Heart right ventricle (tissue), 16 donors: ENCODE data around the gene HSPG2. TPM values are rescaled to one million over a fixed set of nuclear protein-coding genes. Genes with fewer than 3 reads are reported as not detected.
A peak's percentile ranks its signal among the peaks of the same experiment; 100 is the strongest.

Source experiments
- ATAC-seq, 8 donors: fragments of 200-7000 bp; cut with Tn5 transposase; one replicate each; pipeline ENCODE4 v1.9.1; 2020; ENCODE audit warnings: mild to moderate bottlenecking in 8 of 8, moderate library complexity in 8 of 8, moderate number of reproducible peaks in 1 of 8
- DNase-seq, 2 donors: peaks; one replicate each; pipeline ENCODE4 v3.0.0-alpha.2; 2020
- H3K27ac ChIP-seq, 10 donors: fragments of 200-600 bp; sonication (generic) in 2 of 10; one replicate each; pipeline versions ENCODE4 v1.5.0 to v1.8.0; 2020 to 2022; ENCODE audit warnings: mild to moderate bottlenecking in 3 of 10
- H3K27me3 ChIP-seq, 7 donors: fragments of 200-600 bp; one replicate each; pipeline ENCODE4 v1.8.0; 2021 to 2022; ENCODE audit warnings: mild to moderate bottlenecking in 2 of 7
- H3K36me3 ChIP-seq, 9 donors: fragments of 200-600 bp; sonication (generic) in 1 of 9; one replicate each; pipeline versions ENCODE4 v1.5.0 to v1.8.0; 2020 to 2022; ENCODE audit warnings: mild to moderate bottlenecking in 2 of 9
- H3K4me1 ChIP-seq, 9 donors: fragments of 200-600 bp; sonication (generic) in 1 of 9; one replicate each; pipeline versions ENCODE4 v1.5.0 to v1.8.0; 2020 to 2022; ENCODE audit warnings: mild to moderate bottlenecking in 4 of 9
- H3K4me3 ChIP-seq, 10 donors: fragments of 200-600 bp; sonication (generic) in 2 of 10; one replicate each; pipeline versions ENCODE4 v1.5.0 to v1.8.0; 2020 to 2022; ENCODE audit warnings: mild to moderate bottlenecking in 7 of 10, moderate library complexity in 2 of 10
- H3K9me3 ChIP-seq, 11 donors: fragments of 200-600 bp in 10 of 11; sonication (generic) in 2 of 11; one replicate each; pipeline versions ENCODE4 v1.5.0 to v1.8.0; 2013 to 2022; ENCODE audit warnings: mild to moderate bottlenecking in 2 of 11, control low read depth in 1 of 11, moderate library complexity in 1 of 11
- CTCF ChIP-seq, 9 donors: fragments of 200-600 bp; sonication (generic) in 2 of 9; IDR thresholded peaks; one replicate each; pipeline versions ENCODE4 v1.5.0 to v1.8.0; 2021 to 2022; ENCODE audit warnings: antibody characterized with exemption in 9 of 9, mild to moderate bottlenecking in 5 of 9, moderate library complexity in 1 of 9
- WGBS, 2 donors: extraction: QIAGEN DNeasy Blood & Tissue Kit; methylation state at CpG; one replicate each; pipeline ENCODE4 v1.1.7; 2013; ENCODE audit warnings: inconsistent platforms in 1 of 2; 5-methylcytosine and 5-hydroxymethylcytosine counted together
- intact Hi-C, 10 donors: fragments of 100-400 bp; cut with DNase I; formaldehyde crosslinking; loops; one replicate each; pipeline versions ENCODE4 v1.11.1 to v1.14.2; 2022
- polyA plus RNA-seq, 2 donors: library from polyadenylated mRNA; stranded (reverse); fragments of 200-250 nt; gene quantifications; one replicate each; pipeline ENCODE4 v1.2.3, GENCODE V29; 2013
- total RNA-seq, 10 donors: library from RNA; stranded (reverse); fragmentation: NEBNext Ultra II Directional in 3 of 10; extraction: Animal tissue kit (Norgen Biotek cat#: 25700) in 3 of 10; gene quantifications; one replicate each; pipeline versions ENCODE4 v1.2.1 to v1.2.4, GENCODE V29; 2021 to 2023
- donor health status: Arrhythmogenic right ventricular cardiomyopathy.
- donor health status: ischemic (EF 13 %, LVEDD 7.1; RV severe dilation, severe dysfunction).
- donor health status: healthy with polysubstance abuse.
- donor health status: DM: no; HTN: yes; CAD: no.
- donor health status: DM: no; HTN: no; CAD: no.
- donor health status: ischemic (EF 25% LVEDD 6.9; RV normal size, moderate dysfunction).
- donor health status: ischemic (EF 25% LVEDD 5.7; RV mildly dilated, moderate dysfunction).
- donor health status: healthy.
- donor health status: DM: yes; HTN: yes; CAD: no.
- donor health status: Ischemic cardiomyopathy.
- donor health status: ischemic (EF 35%, LVEDD 5.7; RV mildly dilated, moderate dysfunction).
- donor health status: nonischemic (EF 11% LVEDD 7.7; RV severe dilation, severe dysfunction).
- donor health status: DM: yes; HTN: yes; CAD: no.
- donor health status: PGD.
- donor health status: ischemic (EF 29% LVEDD 5.4; RV normal size, mild dysfunction).
- donor health status: nonischemic (EF 23%, LVEDD 6.1; RV moderate dilation, normal function).

The HSPG2 gene
- total and polyA plus RNA-seq, 12 donors: 221 to 508 (median 310) TPM

DNA sequence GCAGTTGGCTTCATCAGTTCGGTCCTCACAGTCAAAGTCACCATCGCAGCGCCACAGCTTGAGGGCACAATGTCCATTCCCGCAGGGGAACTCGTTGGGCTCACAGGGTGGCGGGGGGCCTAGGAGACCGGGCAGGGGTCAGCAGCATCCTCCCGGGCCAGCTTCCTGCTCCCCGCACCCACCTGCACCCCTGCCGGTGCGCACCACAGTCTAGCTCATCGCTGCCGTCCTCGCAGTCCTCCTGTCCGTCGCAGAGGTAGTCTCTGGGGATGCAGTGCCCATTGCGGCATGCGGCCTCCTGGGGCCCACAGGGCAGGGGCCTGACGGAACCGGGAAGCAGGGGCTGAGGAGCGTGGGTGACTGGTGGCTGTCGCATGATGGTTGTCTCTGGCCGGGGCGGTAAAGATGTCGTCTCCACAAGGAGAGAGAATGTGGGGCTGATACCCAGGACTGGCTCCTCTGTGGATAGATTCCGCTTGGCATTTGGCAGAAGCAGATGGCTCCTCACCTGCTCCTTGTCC, 49.8 kb downstream of the HSPG2 start:
- no peaks in the 10 kb centered on the region for H3K27me3 ChIP-seq
- no peak for TF ChIP-seq CTCF (IDR thresholded peaks at IDR 0.05)
- DNase-seq: no peak
- peaks cover 3 to 100% (median 88%) of the 10 kb centered on the region in 9 donors for H3K36me3 ChIP-seq
- no peak overlapping the region for H3K4me3 ChIP-seq
- ATAC-seq: no peak
- intact Hi-C loops: no loop called here
- peaks cover 0 to 11% (median 0%) of the 10 kb centered on the region in 9 donors for H3K4me1 ChIP-seq
- whole genome bisulfite sequencing, 2 donors: 88 to 90% methylated on average over 26 of the region's 26 CpGs
- no peaks in the 10 kb centered on the region for H3K9me3 ChIP-seq
- no peak overlapping the region for H3K27ac ChIP-seq

DNA sequence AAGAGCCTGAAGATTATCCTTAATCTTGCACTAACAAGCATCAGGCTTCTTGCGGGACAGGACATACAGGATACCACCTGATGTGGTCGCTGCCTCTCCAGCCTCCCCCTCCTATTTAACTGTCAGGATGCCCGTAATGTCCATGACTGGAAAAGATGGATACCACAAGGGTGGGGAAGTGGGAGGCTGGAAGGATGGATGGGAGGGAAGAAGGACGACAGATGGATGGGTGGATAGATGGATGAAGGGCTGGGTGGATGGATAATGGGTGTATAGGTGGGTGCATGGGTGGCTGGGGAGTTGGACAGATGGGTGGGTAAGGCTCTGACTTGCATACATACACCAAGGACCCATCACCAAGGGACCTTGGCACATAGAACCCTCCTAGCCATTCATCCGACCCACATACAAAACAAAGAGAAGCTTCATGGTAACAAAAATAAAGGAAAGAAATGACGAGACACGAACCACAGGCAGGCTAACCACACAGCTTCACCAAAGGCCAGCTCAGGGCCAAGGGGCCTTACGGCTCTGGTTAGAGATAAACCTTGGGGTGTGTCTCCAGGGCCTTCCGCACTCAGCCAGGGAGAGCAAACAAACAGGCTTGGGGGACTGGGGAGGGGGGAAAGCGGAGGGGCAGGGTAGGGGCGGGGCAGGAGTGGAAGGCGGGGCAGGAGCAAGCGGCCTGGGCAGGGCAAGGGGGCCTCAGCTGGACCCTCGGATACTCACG, 50.5 kb downstream of the HSPG2 start:
- Histone ChIP-seq H3K4me3 (no peak overlapping the region), H3K4me1 (peaks cover 0 to 11% (median 0%) of the 10 kb centered on the region in 9 donors), H3K27me3 (no peaks in the 10 kb centered on the region), H3K9me3 (no peaks in the 10 kb centered on the region), H3K36me3 (peaks cover 3 to 100% (median 87%) of the 10 kb centered on the region in 9 donors), H3K27ac (no peak overlapping the region)
- no peak for TF ChIP-seq CTCF (IDR thresholded peaks at IDR 0.05)
- DNase-seq: no peak
- intact Hi-C loops: no loop called here
- no peak for ATAC-seq
- 84 to 89% methylated on average over 15 of the region's 15 CpGs for WGBS, 2 donors

DNA sequence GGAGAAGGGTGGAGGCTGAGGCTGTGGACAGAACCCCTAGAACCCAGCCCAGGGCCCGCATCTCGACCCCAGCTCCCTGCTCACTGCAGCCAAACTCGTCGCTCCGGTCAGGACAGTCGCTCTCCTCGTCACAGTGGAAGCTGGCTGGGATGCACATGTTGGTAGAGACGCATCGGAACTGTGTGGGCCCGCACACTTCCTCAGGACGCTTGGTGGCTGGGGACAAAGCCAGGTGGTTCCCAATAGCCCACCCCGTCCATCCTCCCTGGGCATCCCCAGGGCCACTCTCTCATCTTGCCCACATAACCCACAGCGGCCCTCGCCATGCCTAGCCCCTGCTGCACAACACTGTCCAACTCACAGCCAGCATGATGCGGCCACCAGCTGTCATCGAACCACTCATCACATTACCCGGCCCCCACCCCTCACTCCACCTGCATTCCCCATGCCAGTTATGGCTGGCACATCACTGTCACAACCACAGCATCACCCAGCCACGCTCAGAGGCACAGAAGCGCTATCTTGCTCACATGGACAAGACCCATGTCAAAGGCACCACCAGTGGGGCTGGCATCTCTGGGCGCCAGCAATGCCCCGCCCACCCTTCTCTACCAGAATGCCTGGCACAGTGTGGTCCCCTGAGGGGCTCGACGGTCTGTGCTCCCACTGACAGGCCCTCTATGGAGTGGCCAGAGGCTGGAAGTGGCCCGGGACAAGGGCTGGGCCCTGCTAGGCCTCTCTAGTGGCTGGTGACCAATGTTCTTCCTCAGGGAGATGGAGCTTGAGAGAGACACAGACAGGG, 51.7 kb downstream of the HSPG2 start:
- peak in 1 of 8 donors; percentile 16 for ATAC-seq
- WGBS, 2 donors: 89% methylated on average over 24 of the region's 24 CpGs
- Histone ChIP-seq H3K27me3 (no peaks in the 10 kb centered on the region), H3K4me1 (peaks cover 0 to 4% (median 0%) of the 10 kb centered on the region in 9 donors), H3K27ac (no peak overlapping the region), H3K36me3 (peaks cover 9 to 100% (median 88%) of the 10 kb centered on the region in 9 donors), H3K4me3 (no peak overlapping the region), H3K9me3 (no peaks in the 10 kb centered on the region)
- DNase-seq: no peak
- no peak for TF ChIP-seq CTCF (IDR thresholded peaks at IDR 0.05)
- intact Hi-C loops: no loop called here

DNA sequence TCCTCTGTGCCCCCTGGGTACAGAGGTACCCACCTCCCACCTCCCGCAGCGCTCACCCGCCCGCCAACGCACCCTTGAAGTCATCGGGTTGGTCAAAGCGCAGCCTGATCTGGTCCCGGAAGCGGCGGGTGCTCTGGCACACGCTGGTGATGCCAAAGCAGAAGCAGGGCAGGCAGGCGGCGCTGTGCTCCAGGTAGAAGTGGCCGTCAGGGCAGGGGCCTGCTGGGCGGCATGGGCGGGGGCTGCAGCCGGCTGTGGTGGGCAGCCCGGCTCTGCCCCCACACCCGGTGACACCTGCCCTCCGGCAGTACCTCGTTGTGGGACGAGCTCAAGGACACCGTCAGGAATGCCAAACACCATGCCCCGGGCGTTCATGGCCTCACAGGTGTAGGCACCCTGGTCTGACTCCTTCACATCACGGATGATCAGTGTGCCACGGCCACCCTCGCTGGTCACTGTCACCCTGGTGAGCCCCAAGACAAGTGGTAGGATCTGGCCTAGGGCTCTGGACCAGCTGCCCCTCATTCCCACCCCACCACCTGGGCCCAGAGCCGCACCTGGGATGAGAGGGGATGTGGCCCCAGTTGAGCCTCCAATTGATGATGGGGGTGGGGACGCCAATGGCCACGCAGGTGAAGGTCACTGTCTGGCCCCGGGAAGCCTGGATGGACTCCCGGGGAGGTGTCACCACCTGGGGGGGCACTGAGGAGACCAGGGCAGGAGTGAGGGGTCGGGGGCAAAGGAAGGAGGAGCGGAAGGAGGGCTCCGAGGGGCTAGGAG, 52.5 kb downstream of the HSPG2 start:
- ATAC-seq: no peak

More for the DNA sequence above, 52.5 kb downstream of the HSPG2 start:
- H3K4me3 ChIP-seq: no peak overlapping the region
- 90 to 92% methylated on average over 33 to 36 of the region's 36 CpGs for WGBS, 2 donors
- peaks cover 11 to 100% (median 91%) of the 10 kb centered on the region in 9 donors for H3K36me3 ChIP-seq
- H3K27ac ChIP-seq: no peak overlapping the region
- H3K4me1 ChIP-seq: peaks cover 0 to 11% (median 0%) of the 10 kb centered on the region in 9 donors
- DNase-seq: no peak
- H3K27me3 ChIP-seq: no peaks in the 10 kb centered on the region
- TF ChIP-seq CTCF (IDR thresholded peaks at IDR 0.05): no peak
- H3K9me3 ChIP-seq: no peaks in the 10 kb centered on the region
- intact Hi-C loops: loop anchor here in 1 of 10 donors (5.0 kb wide), 1 partner anchor 73 kb away; no protein-coding TSS in a partner anchor
